22Rv1 (cell line): Measurements from ENCODE around the gene VPS52.
"Not testable (repeated sequence)": the region's sequence is repeated elsewhere in the genome, so short reads cannot be mapped to it uniquely, and the experiment has no call there.

Source experiments
- ZFX ChIP-seq: fragments of 450-650 bp; IDR thresholded peaks from 2 replicates; pipeline ENCODE4 v1.6.1; 2017; ENCODE audit warnings: antibody characterized with exemption, borderline replicate concordance
- TF ChIP-seq, protein P1 (sequence below): fragments of 450-650 bp; IDR thresholded peaks from 2 replicates; pipeline ENCODE4 v1.5.1; 2017; ENCODE audit warnings: mild to moderate bottlenecking

DNA sequence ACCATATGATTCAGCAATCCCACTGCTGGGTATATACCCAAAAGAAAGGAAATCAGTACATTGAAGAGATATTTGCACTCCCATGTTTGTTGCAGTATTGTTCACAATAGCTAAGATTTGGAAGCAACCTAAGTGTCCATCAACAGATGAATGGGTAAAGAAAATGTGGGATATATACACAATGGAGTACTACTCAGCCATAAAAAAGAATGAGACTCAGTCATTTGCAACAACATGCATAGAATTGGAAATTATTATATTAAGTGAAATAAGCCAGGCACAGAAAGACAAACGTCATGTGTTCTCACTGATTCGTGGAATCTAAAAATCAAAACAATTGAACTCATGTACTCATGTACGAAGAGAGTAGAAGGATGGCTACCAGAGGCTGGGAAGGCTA, 9.2 kb downstream of the VPS52 start:
- TF ChIP-seq, protein P1, sequence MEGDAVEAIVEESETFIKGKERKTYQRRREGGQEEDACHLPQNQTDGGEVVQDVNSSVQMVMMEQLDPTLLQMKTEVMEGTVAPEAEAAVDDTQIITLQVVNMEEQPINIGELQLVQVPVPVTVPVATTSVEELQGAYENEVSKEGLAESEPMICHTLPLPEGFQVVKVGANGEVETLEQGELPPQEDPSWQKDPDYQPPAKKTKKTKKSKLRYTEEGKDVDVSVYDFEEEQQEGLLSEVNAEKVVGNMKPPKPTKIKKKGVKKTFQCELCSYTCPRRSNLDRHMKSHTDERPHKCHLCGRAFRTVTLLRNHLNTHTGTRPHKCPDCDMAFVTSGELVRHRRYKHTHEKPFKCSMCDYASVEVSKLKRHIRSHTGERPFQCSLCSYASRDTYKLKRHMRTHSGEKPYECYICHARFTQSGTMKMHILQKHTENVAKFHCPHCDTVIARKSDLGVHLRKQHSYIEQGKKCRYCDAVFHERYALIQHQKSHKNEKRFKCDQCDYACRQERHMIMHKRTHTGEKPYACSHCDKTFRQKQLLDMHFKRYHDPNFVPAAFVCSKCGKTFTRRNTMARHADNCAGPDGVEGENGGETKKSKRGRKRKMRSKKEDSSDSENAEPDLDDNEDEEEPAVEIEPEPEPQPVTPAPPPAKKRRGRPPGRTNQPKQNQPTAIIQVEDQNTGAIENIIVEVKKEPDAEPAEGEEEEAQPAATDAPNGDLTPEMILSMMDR: not testable (repeated sequence)
- not testable (repeated sequence) for TF ChIP-seq ZFX
